H9 (cell line): Measurements from ENCODE around the gene JAKMIP1. TPM values are rescaled to one million over a fixed set of nuclear protein-coding genes. Genes with fewer than 3 reads are reported as not detected.

Experiments used
- DNase-seq: peaks from one replicate; pipeline ENCODE4 v3.0.0-alpha.2; 2017
- H2AFZ ChIP-seq: one replicate; pipeline ENCODE4 v1.6.1; 2013; ENCODE audit warnings: mild to moderate bottlenecking, low read length, control low read depth, moderate library complexity
- H2AK5ac ChIP-seq: 2 replicates; pipeline ENCODE4 v1.6.1; 2013; ENCODE audit warnings: low read length, control low read depth, mixed read lengths; ENCODE audit not compliant: insufficient read length
- H2BK120ac ChIP-seq: one replicate; pipeline ENCODE4 v1.6.1; 2013; ENCODE audit warnings: low read depth, mild to moderate bottlenecking, low read length, control low read depth, inconsistent platforms; ENCODE audit not compliant: poor library complexity, severe bottlenecking
- H2BK12ac ChIP-seq: 2 replicates; pipeline ENCODE4 v1.6.1; 2013; ENCODE audit warnings: low read length, control low read depth, mixed read lengths, low read depth; ENCODE audit not compliant: insufficient read length
- H2BK15ac ChIP-seq: 2 replicates; pipeline ENCODE4 v1.6.1; 2013; ENCODE audit warnings: low read depth, low read length, control low read depth
- H2BK20ac ChIP-seq: one replicate; pipeline ENCODE4 v1.6.1; 2013; ENCODE audit warnings: low read depth, mild to moderate bottlenecking, low read length, control low read depth, inconsistent platforms; ENCODE audit not compliant: poor library complexity, severe bottlenecking
- H2BK5ac ChIP-seq: 2 replicates; pipeline ENCODE4 v1.6.1; 2013; ENCODE audit warnings: low read length, control low read depth, mixed read lengths; ENCODE audit not compliant: insufficient read length
- H3K14ac ChIP-seq: 2 replicates; pipeline ENCODE4 v1.6.1; 2013; ENCODE audit warnings: low read length, control low read depth; ENCODE audit not compliant: insufficient read depth
- H3K18ac ChIP-seq: 2 replicates; pipeline ENCODE4 v1.6.1; 2013; ENCODE audit warnings: low read depth, mild to moderate bottlenecking, mixed read lengths, low read length, control low read depth; ENCODE audit not compliant: insufficient read length
- H3K23ac ChIP-seq: 2 replicates; pipeline ENCODE4 v1.6.1; 2013; ENCODE audit warnings: low read length, control low read depth, mixed read lengths, low read depth; ENCODE audit not compliant: insufficient read length
- H3K23me2 ChIP-seq: 2 replicates; pipeline ENCODE4 v1.6.1; 2013; ENCODE audit warnings: low read depth, mild to moderate bottlenecking, mixed read lengths, low read length, control low read depth; ENCODE audit not compliant: insufficient read length, poor library complexity, severe bottlenecking
- H3K27ac ChIP-seq: 2 replicates; pipeline ENCODE4 v1.5.1; 2013; ENCODE audit warnings: low read length, control low read depth, mixed read lengths, low read depth; ENCODE audit not compliant: insufficient read length
- H3K27me3 ChIP-seq: 2 replicates; pipeline ENCODE4 v1.6.1; 2013; ENCODE audit warnings: low read length, control low read depth, inconsistent platforms; ENCODE audit not compliant: insufficient read depth
- H3K4ac ChIP-seq: 2 replicates; pipeline ENCODE4 v1.6.1; 2013; ENCODE audit warnings: low read depth, mild to moderate bottlenecking, control low read depth, inconsistent platforms, low read length, moderate library complexity
- H3K4me1 ChIP-seq: 2 replicates; pipeline ENCODE4 v1.6.1; 2013; ENCODE audit warnings: low read length, control low read depth, inconsistent platforms; ENCODE audit not compliant: insufficient read depth
- H3K4me2 ChIP-seq: 2 replicates; pipeline ENCODE4 v1.6.1; 2013; ENCODE audit warnings: low read length, control low read depth, mixed read lengths; ENCODE audit not compliant: insufficient read length, insufficient read depth
- H3K56ac ChIP-seq: 2 replicates; pipeline ENCODE4 v1.6.1; 2013; ENCODE audit warnings: low read depth, mild to moderate bottlenecking, mixed read lengths, low read length, control low read depth; ENCODE audit not compliant: insufficient read length
- H3K79me1 ChIP-seq: 2 replicates; pipeline ENCODE4 v1.6.1; 2013; ENCODE audit warnings: low read depth, mild to moderate bottlenecking, moderate library complexity, low read length, control low read depth, inconsistent platforms; ENCODE audit not compliant: insufficient read depth, poor library complexity, severe bottlenecking
- H3K79me2 ChIP-seq: 2 replicates; pipeline ENCODE4 v1.6.1; 2013; ENCODE audit warnings: low read length, control low read depth, inconsistent platforms; ENCODE audit not compliant: insufficient read depth
- H3K9ac ChIP-seq: 2 replicates; pipeline ENCODE4 v1.6.1; 2013; ENCODE audit warnings: low read length, control low read depth, mixed read lengths; ENCODE audit not compliant: insufficient read length; ENCODE audit errors: extremely low read depth
- H3K9me3 ChIP-seq: one replicate; pipeline ENCODE4 v1.6.1; 2013; ENCODE audit warnings: low read depth, low read length, inconsistent platforms; ENCODE audit not compliant: control insufficient read depth
- H3T11ph ChIP-seq: one replicate; pipeline ENCODE4 v1.6.1; 2013; ENCODE audit warnings: mild to moderate bottlenecking, low read length, control low read depth, inconsistent platforms
- H4K20me1 ChIP-seq: one replicate; pipeline ENCODE4 v1.6.1; 2013; ENCODE audit not compliant: control insufficient read depth, insufficient read length, insufficient read depth
- H4K5ac ChIP-seq: 2 replicates; pipeline ENCODE4 v1.6.1; 2013; ENCODE audit warnings: low read depth, mild to moderate bottlenecking, mixed read lengths, low read length, control low read depth; ENCODE audit not compliant: insufficient read length
- H4K8ac ChIP-seq: replicated peaks from 2 replicates; pipeline ENCODE4 v1.6.1; 2013; ENCODE audit warnings: low read length, control low read depth, mixed read lengths, low read depth; ENCODE audit not compliant: insufficient read length
- H4K91ac ChIP-seq: 2 replicates; pipeline ENCODE4 v1.6.1; 2013; ENCODE audit warnings: low read depth, mild to moderate bottlenecking, moderate library complexity, mixed read lengths, low read length, control low read depth; ENCODE audit not compliant: insufficient read length
- H3K27ac Mint-ChIP-seq, 3 experiments: 2 replicates in 2 of 3; 3 replicates in 1 of 3; pipeline ENCODE4 v1.8.0; 2020 to 2021; ENCODE audit warnings: mixed read lengths in 3 of 3, mild to moderate bottlenecking in 1 of 3, moderate library complexity in 1 of 3
- H3K27me3 Mint-ChIP-seq: 2 replicates; pipeline ENCODE4 v1.8.0; 2021; ENCODE audit warnings: low read depth, mild to moderate bottlenecking, moderate library complexity, mixed read lengths
- H3K36me3 Mint-ChIP-seq, 3 experiments: 2 replicates in 2 of 3; 3 replicates in 1 of 3; pipeline ENCODE4 v1.8.0; 2020 to 2021; ENCODE audit warnings: low read depth in 3 of 3, mixed read lengths in 3 of 3; ENCODE audit not compliant: insufficient read depth in 1 of 3
- H3K4me1 Mint-ChIP-seq, 2 experiments: 2 replicates each; pipeline ENCODE4 v1.8.0; 2020; ENCODE audit warnings: mixed read lengths in 2 of 2
- H3K4me3 Mint-ChIP-seq, 2 experiments: 2 replicates in 1 of 2; 3 replicates in 1 of 2; pipeline ENCODE4 v1.8.0; 2020 to 2021; ENCODE audit warnings: mild to moderate bottlenecking in 2 of 2, mixed read lengths in 2 of 2, moderate library complexity in 1 of 2
- H3K9me3 Mint-ChIP-seq, 2 experiments: 2 replicates in 1 of 2; 3 replicates in 1 of 2; pipeline ENCODE4 v1.8.0; 2020; ENCODE audit warnings: mild to moderate bottlenecking in 2 of 2, mixed read lengths in 2 of 2, moderate library complexity in 1 of 2
- CTCF ChIP-seq: fragments of 200-600 bp; sonication (generic); conservative IDR thresholded peaks from 3 replicates; pipeline ENCODE4 v1.8.0; 2021; ENCODE audit warnings: antibody characterized with exemption, mild to moderate bottlenecking
- WGBS: extraction: QIAGEN DNeasy Blood & Tissue Kit; methylation state at CpG from one replicate; pipeline ENCODE4 v1.1.7; 2013; ENCODE audit warnings: missing lambda C conversion rate, low lambda C conversion rate, mixed read lengths; ENCODE audit not compliant: insufficient read length; ENCODE audit errors: extremely low coverage; 5-methylcytosine and 5-hydroxymethylcytosine counted together
- total RNA-seq: library from RNA; stranded (reverse); gene quantifications from 2 replicates; pipeline ENCODE4 v1.2.1, GENCODE V29; 2021

The JAKMIP1 gene
- total RNA-seq, 1 experiment from 2014 or later, result 1.5 TPM

GRCh38 chr4:6228158-6229067 lies 28.1 kb upstream of the JAKMIP1 start:
- Histone ChIP-seq H4K91ac (no peak overlapping the region), H2BK15ac (no peak overlapping the region), H4K20me1 (no peaks in the 10 kb centered on the region), H3K79me2 (no peaks in the 10 kb centered on the region), H3K14ac (no peak overlapping the region), H3K4ac (no peak overlapping the region), H4K5ac (no peak overlapping the region), H2BK5ac (no peak overlapping the region), H2AK5ac (no peak overlapping the region), H3T11ph (no peak overlapping the region), H3K23me2 (no peaks in the 10 kb centered on the region), H2BK12ac (no peak overlapping the region), H3K56ac (no peak overlapping the region), H3K4me2 (no peak overlapping the region), H3K79me1 (no peaks in the 10 kb centered on the region), H3K9me3 (no peaks in the 10 kb centered on the region), H3K18ac (no peak overlapping the region), H2BK120ac (no peak overlapping the region), H3K9ac (no peak overlapping the region), H3K27ac (no peak overlapping the region), H3K23ac (no peak overlapping the region), H4K8ac (no peak overlapping the region), H2BK20ac (no peak overlapping the region), H3K27me3 (no peaks in the 10 kb centered on the region), H2AFZ (no peak overlapping the region), H3K4me1 (no peaks in the 10 kb centered on the region)
- Mint-ChIP-seq H3K9me3 (no peaks in the 10 kb centered on the region), H3K27ac (no peak overlapping the region; a peak in 1 of 7 replicates), H3K4me1 (peaks cover 3 to 23% of the 10 kb centered on the region in 2 experiments; a peak in 2 of 4 replicates), H3K27me3 (peaks cover 2% of the 10 kb centered on the region; the same call in 1 of the 2 replicates), H3K36me3 (no peaks in the 10 kb centered on the region), H3K4me3 (no peak overlapping the region)
- TF ChIP-seq CTCF, result 0 out of 3 replicates have a peak, but pooled peaks have one; percentile 15
- peak; percentile 15 for DNase-seq
- WGBS, result no CpG with 5 or more reads among the region's 16 CpGs
